HepG2 (cell line): ENCODE measurements around the gene FBXW12. TPM values are rescaled to one million over a fixed set of nuclear protein-coding genes. Genes with fewer than 3 reads are reported as not detected.

Source experiments
- ATF5 ChIP-seq: sonication (generic); formaldehyde crosslinking; IDR thresholded peaks from 2 replicates; pipeline ENCODE4 v1.4.0; 2020; ENCODE audit warnings: mild to moderate bottlenecking, low read depth, missing genetic modification reagents
- CCDC6 ChIP-seq: sonication (generic); formaldehyde crosslinking; IDR thresholded peaks from 2 replicates; pipeline ENCODE4 v1.8.1; 2022; ENCODE audit warnings: mild to moderate bottlenecking, missing genetic modification reagents, moderate library complexity
- DBP ChIP-seq: sonication (generic); formaldehyde crosslinking; IDR thresholded peaks from 2 replicates; pipeline ENCODE4 v1.4.0; 2020; ENCODE audit warnings: missing genetic modification reagents; ENCODE audit errors: not compliant biosample characterization
- ERF ChIP-seq: IDR thresholded peaks from 2 replicates; pipeline ENCODE4 v1.6.1; 2018; ENCODE audit warnings: missing biosample characterization, missing genetic modification reagents
- FOXK1 ChIP-seq: sonication (generic); formaldehyde crosslinking; IDR thresholded peaks from 2 replicates; pipeline ENCODE4 v1.4.0; 2020; ENCODE audit warnings: low read depth, missing genetic modification reagents, borderline replicate concordance
- JDP2 ChIP-seq: sonication (generic); formaldehyde crosslinking; IDR thresholded peaks from 2 replicates; pipeline ENCODE4 v1.8.1; 2022; ENCODE audit warnings: missing genetic modification reagents, borderline replicate concordance
- KDM1A ChIP-seq: IDR thresholded peaks from 2 replicates; pipeline ENCODE4 v1.6.1; 2016; ENCODE audit warnings: missing compliant biosample characterization
- KIAA2018 ChIP-seq: sonication (generic); formaldehyde crosslinking; IDR thresholded peaks from 2 replicates; pipeline ENCODE4 v1.5.0; 2020; ENCODE audit warnings: mild to moderate bottlenecking, missing genetic modification reagents, borderline replicate concordance
- KLF11 ChIP-seq: IDR thresholded peaks from 2 replicates; pipeline ENCODE4 v1.6.1; 2016; ENCODE audit warnings: missing compliant biosample characterization
- MTERF4 ChIP-seq: sonication (generic); formaldehyde crosslinking; IDR thresholded peaks from 2 replicates; pipeline ENCODE4 v1.8.0; 2023; ENCODE audit warnings: mild to moderate bottlenecking, missing genetic modification reagents
- PHF5A ChIP-seq: IDR thresholded peaks from one replicate; pipeline ENCODE4 v1.6.1; 2018; ENCODE audit warnings: low read depth, missing genetic modification reagents; ENCODE audit not compliant: unreplicated experiment
- POLR2A ChIP-seq, 2 experiments: IDR thresholded peaks; 2 replicates each; pipeline ENCODE4 v1.6.1; 2011; ENCODE audit warnings: low read depth in 2 of 2, low read length in 2 of 2, mild to moderate bottlenecking in 1 of 2, moderate library complexity in 1 of 2; ENCODE audit not compliant: insufficient read depth in 1 of 2
- RFXANK ChIP-seq: IDR thresholded peaks from 2 replicates; pipeline ENCODE4 v1.6.1; 2016
- ZBTB3 ChIP-seq: sonication (generic); formaldehyde crosslinking; IDR thresholded peaks from 2 replicates; pipeline ENCODE4 v1.4.0; 2020; ENCODE audit warnings: low read depth, mild to moderate bottlenecking, moderate library complexity, missing genetic modification reagents, borderline replicate concordance
- ZKSCAN8 ChIP-seq: IDR thresholded peaks from 2 replicates; pipeline ENCODE4 v1.6.1; 2016; ENCODE audit warnings: borderline replicate concordance, missing genetic modification reagents, missing compliant biosample characterization
- ZNF512 ChIP-seq: sonication (generic); formaldehyde crosslinking; IDR thresholded peaks from 2 replicates; pipeline ENCODE4 v1.4.0; 2020; ENCODE audit warnings: mild to moderate bottlenecking, missing genetic modification reagents
- ZNF546 ChIP-seq: sonication (generic); formaldehyde crosslinking; conservative IDR thresholded peaks from 2 replicates; pipeline ENCODE4 v1.8.1; 2023; ENCODE audit warnings: mild to moderate bottlenecking, missing genetic modification reagents
- ZSCAN20 ChIP-seq: sonication (generic); formaldehyde crosslinking; IDR thresholded peaks from 2 replicates; pipeline ENCODE4 v1.4.0; 2020; ENCODE audit warnings: missing genetic modification reagents, mild to moderate bottlenecking, borderline replicate concordance
- polyA plus RNA-seq, 8 experiments: library from polyadenylated mRNA; depleted of rRNA in 3 of 8; stranded (reverse) in 7 of 8; unstranded in 1 of 8; fragments of >200 nt; fragmentation: Illumina TruSeq in 4 of 8; extraction: Trizol in 4 of 8; gene quantifications; 2 replicates each; pipeline versions ENCODE4 v1.2.1 to v1.2.3, GENCODE V29; 2011 to 2016; ENCODE audit warnings: low read depth in 4 of 8, missing spikeins in 1 of 8, mixed read lengths in 1 of 8; ENCODE audit not compliant: insufficient read depth in 1 of 8
- total RNA-seq, 5 experiments: library from RNA; depleted of rRNA; stranded (reverse); fragments of >200 nt; fragmentation: Illumina TruSeq; extraction: Trizol; gene quantifications; 2 replicates each; pipeline ENCODE4 v1.2.3, GENCODE V29; 2016; ENCODE audit warnings: low read depth in 1 of 5

The FBXW12 gene
- total and polyA plus RNA-seq, 2 of the 13 experiments (the other 11 are each of a cell fraction or from before 2014, with no cell fraction given) = not detected

GRCh38 chr3:48435774-48436476, 63.9 kb downstream of the FBXW12 start (continued):
- TF ChIP-seq KIAA2018 = no peak
- TF ChIP-seq DBP (CRISPR knock-in tag) = no peak
- TF ChIP-seq POLR2A (IDR thresholded peaks at IDR 0.05; ENCODE audit: insufficient read depth in 1 of 2, low read depth in 2 of 2, low read length in 2 of 2) = no peak
- no peak for TF ChIP-seq ZNF512 (CRISPR knock-in tag)
- no peak for TF ChIP-seq ZSCAN20 (CRISPR knock-in tag)
- TF ChIP-seq RFXANK (CRISPR knock-in tag) = no peak
- no peak for TF ChIP-seq ZNF546
- no peak for TF ChIP-seq PHF5A
- peak; percentile 60; the same call in 1 of the 2 replicates for TF ChIP-seq ERF
- TF ChIP-seq JDP2 (CRISPR knock-in tag) = no peak
- TF ChIP-seq KDM1A = no peak
- TF ChIP-seq MTERF4 (CRISPR knock-in tag) = no peak
- peak; percentile 40; the same call in 1 of the 2 replicates for TF ChIP-seq ZKSCAN8
- no peak for TF ChIP-seq ZBTB3 (CRISPR knock-in tag)
- TF ChIP-seq KLF11 (CRISPR knock-in tag) = no peak
- no peak; the same call in 1 of the 2 replicates for TF ChIP-seq FOXK1 (CRISPR knock-in tag)
- TF ChIP-seq CCDC6 = no peak
- no peak for TF ChIP-seq ATF5 (CRISPR knock-in tag)
